ENCODE data around the gene CTDSPL2.
"Not testable (repeated sequence)": the region's sequence is repeated elsewhere in the genome, so short reads cannot be mapped to it uniquely, and the experiment has no call there.

The CTDSPL2 gene

GRCh38 chr15:44489464-44489863, 62.0 kb downstream of the CTDSPL2 start:
- no peak for DNase-seq

GRCh38 chr15:44490622-44491021, 63.2 kb downstream of the CTDSPL2 start:
- no peak for DNase-seq

DNA sequence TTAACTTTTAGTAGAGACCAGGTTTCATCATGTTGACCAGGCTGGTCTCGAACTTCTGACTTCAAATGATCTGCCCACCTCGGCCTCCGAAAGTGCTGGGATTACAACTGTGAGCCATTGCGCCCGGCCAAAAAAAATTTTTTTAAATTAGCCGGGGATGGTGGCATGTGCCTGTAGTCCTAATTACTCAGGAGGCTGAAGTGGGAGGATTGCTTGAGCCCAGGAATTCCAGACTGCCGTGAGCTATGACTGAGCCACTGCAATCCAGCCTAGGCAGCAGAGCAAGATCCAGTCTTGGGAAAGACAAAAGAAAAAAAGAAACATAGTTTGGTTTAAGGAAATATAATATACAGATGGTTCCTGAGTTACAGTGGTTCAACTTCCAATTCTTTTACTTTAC, 64.6 kb downstream of the CTDSPL2 start:
- no peak for DNase-seq

DNA sequence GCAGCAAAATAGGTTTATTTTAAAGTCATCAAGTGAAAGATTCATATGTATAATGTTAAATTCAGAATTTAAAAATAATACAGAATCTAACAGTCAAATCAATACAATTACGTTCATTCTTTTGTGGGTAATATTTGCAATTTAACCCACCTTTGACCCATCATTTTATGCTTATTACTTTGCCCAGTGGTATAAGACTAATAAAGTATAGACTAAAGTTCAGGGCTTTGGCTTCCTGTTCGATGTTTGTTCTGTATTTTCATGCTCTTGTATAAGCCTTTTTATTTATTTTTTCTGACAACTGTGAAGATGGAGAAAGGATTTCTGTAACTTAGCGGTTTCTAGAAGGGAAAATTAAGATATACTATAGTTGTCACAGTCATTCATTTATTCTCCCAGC, 65.2 kb downstream of the CTDSPL2 start:
- no peak for DNase-seq

GRCh38 chr15:44495562-44495961, 68.1 kb downstream of the CTDSPL2 start:
- DNase-seq = no peak

DNA sequence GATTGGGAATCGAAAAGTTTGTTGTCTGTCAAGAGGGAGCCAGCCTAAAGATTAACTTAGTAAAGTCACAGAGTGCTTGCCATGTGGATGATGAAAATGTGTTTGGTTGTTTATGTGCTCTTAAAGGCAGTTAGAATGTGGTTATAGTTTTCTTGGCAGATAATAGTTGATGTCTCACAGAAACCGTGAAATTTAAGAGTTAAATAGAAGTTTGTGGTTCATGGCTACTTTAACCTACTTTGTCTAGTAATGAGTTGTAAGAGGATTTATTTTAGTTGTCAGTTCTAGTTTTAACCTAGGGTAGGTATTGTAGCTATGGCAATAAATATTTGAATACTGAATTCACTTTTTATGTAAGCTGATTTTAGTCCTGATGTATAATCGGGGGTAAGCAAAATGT, 73.1 kb downstream of the CTDSPL2 start:
- DNase-seq = no peak

DNA sequence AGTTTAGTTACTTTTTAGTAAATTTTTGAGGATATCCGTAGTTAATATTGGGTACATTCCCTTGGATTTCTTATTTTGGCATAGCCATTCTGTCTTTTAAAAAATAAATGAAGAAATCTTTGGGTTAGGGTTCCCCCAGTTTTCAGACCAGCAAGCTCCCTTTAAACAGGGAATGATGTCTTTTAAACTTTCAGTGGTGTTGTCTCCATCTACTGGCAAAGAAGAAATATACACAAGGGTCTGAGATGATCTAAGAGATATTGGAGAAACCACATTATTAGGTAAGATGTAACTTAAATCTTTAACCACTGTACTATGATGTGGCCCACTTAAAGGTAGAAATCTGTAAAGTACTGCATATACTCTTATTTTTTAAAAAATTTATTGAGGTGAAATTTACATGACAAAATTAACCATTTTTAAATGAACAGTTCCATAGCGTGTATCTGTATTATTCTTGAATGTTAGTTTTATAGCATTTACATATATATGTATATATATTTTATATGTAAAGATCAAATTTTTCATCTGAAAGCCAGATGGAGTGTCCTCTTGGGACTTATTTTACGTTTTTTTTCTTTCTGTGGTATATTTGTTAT, 74.4 kb downstream of the CTDSPL2 start:
- DNase-seq = no peak

- DNase-seq = no peak
Measured at GRCh38 chr15:44516436-44516835, 89.0 kb downstream of the CTDSPL2 start.

GRCh38 chr15:44519537-44519936, 92.1 kb downstream of the CTDSPL2 start:
- no peak for DNase-seq

- DNase-seq = no peak
Measured at GRCh38 chr15:44525018-44525417, 97.6 kb downstream of the CTDSPL2 start.

DNA sequence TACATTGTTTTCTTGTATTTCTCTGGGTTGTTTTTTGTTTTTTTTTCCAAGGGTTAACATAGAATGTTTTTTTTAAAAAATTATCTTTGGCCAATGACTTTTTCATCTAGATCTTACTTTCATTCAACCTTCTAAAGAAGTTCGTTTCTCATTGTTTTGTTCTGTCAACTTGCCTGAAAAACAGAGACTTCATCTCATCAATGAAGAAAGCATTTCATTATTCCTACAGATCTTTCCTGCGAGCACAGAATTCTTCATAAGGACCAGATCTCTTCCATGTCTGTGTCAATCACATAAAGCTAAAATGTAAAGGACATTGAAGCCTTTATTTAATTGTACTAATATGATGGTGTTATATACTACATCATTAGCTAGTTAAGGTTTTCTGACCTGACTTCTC, 99.8 kb downstream of the CTDSPL2 start:
- no peak for DNase-seq

GRCh38 chr15:44529864-44530604, 102.6 kb downstream of the CTDSPL2 start:
- no peak for DNase-seq

GRCh38 chr15:44530653-44531052, 103.2 kb downstream of the CTDSPL2 start:
- no peak for DNase-seq

DNA sequence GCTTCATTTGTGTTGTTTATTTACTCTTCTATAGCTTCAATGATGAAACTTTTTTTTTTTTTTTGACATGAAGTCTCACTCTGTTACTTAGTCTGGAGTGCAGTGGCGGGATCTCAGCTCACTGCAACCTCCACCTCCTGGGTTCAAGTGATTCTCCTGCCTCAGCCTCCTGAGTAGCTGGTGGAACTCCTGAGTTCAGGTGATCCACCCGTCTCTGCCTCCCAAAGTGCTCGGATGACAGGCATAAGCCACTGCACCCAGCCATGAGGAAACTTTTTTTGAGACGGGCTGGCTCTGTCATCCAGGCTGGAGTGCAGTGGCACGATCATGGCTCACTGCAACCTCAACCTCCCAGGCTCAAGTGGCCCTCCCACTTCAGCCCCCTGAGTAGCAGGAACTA, 104.8 kb downstream of the CTDSPL2 start:
- DNase-seq = not testable (repeated sequence)

DNA sequence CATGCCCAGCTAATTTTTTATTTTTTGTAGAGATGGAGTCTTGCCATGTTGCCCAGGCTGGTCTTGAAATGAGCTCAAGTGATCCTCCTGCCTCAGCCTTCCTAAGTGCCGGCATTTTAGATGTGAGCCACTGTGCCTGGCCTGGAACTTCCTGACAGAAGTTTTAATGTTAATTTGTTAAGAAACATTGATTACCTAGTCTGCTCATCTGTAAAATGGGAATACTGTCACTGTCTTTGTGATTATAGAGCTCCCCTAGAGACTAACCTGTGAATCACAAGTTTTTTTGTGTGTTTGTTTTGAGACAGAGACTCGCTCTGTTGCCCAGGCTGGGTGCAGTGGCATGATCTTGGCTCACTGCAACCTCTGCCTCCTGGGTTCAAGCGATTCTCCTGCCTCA, 105.3 kb downstream of the CTDSPL2 start:
- DNase-seq = no peak

GRCh38 chr15:44535092-44535491, 107.7 kb downstream of the CTDSPL2 start:
- no peak for DNase-seq

DNA sequence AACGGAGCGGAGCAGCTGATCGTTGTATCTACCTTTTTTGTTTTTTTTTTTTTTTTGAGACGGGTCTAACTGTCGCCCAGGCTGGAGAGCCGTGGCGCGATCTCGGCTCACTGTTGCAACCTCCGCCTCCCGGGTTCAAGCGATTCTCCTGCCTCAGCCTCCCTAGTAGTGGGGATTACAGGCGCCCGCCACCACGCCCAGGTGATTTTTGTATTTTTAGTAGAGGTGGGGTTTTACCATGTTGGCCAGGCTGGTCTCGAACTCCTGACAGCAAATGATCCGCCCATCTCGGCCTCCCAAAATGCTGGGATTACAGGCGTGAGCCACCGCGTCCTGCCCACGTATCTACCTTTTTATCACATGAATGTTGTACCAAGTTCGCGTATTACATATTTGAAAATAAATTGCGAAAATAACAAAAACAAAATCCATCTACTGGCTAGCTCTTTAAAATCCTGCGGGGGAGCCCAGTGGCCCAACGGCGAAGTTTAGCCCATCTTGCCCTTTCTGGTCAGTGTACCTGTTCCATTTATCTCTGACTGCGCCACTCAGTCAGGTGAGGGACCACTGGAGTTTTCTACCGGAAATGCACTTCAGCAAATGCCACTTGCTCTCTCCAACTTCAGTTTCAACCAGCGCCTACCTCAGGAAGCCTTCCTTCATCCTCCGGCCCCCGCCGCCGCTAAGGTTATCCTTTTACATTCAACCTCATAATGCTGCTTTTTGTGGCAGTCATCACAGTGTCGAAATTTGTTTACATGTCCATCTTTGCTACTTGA, 108.3 kb downstream of the CTDSPL2 start:
- no peak for DNase-seq

- DNase-seq = peak; percentile 59
Measured at GRCh38 chr15:44536302-44536961, 109.0 kb downstream of the CTDSPL2 start.

DNA sequence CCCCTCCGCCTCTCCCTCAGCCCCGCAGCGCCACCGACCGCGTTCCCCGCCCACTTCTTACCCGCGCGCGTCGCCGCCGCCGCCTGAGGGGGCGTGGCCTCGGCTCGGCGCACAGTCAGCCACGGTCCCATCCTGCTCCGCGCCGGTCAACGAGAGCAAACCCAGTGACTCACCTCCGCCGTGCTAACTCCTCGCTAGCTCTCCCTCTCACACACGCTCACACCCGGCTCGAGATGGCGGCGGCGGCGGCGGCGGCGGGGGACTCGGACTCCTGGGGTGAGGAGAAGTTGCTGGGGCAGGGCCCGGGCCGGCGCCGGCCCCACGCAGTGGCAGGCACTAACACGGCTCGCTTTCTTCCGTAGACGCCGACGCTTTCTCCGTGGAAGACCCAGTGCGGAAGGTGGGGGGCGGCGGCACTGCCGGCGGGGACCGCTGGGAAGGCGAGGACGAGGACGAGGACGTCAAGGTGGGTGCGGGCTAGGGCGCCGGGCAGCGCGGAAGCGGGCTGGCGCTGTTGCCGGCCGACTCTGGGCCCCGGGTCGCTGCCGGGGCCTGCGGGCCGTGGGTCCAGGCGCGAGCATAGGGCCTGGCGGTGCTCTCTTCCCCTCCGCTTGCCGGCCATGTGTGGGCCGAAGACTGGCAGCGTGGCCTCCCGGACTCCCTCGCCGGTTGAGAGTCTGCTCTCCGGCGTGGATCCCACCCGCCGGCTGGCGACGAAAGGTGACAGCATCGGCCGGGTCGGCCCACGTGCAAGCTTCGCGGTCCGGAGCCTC, 109.7 kb downstream of the CTDSPL2 start, which contains the start of gene EIF3J:
Gene EIF3J, plus strand, starts transcription at position 186 of the 773 bp plus-strand sequence. Its CDS starts 48 bp downstream, at position 234.
- DNase-seq = peak; percentile 95

GRCh38 chr15:44537735-44538240, 110.4 kb downstream of the CTDSPL2 start:
- no peak for DNase-seq

DNA sequence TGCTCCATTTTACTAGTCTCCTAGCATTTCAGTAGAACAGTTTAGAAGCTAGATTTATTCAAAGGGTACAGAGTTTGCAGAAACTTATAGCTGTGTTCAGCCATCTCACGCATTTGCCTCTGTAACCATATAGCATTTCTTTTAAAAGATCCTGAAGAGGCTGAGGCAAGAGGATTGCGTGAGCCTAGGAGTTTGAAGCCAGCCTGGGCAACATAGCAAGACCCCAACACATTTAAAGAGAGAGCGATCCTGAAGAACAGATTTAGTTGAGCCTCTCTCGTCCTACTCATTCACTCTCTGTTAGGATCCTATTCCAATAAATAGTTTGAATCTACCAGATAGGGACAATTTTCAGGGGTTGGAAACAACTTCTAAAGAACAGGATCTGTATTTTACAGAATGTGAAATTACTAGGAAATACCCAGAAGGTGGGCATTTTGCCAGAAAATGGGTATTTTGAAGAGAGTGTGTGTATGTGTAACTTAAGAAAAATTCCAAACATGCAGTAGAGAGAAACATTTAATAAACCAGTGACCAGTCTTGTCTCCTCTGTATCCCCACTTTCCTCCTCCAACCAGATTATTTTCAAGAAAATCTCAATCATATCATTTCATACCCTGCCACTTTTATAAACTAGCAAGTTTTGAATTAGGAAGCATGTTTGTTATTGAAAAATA, 114.0 kb downstream of the CTDSPL2 start:
- DNase-seq = no peak

DNA sequence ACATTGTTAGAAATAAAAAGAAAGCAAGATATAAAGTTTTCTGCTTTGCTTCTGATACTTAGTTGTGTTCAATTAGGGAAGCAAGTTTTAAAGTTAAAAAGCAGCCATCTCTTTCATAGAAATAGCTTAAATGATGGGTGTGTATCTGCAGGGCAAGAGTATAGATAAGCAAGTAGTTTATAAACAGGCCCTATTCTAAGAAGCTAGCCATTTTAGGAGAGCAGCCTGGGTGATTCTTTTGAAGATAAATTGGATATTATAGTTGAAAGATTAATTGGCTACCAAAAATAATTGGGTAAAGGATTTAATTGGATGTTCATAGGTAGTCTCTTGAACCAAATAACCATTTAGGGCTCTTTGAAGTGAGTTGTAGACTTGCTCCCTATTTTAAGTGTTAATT, 115.2 kb downstream of the CTDSPL2 start:
- no peak for DNase-seq
